B cell (primary cell): ENCODE data around the gene FSTL3. TPM values are rescaled to one million over a fixed set of nuclear protein-coding genes. Genes with fewer than 3 reads are reported as not detected.

Experiments used
- ATAC-seq: fragments of 200-7000 bp; cut with Tn5 transposase; one replicate; pipeline ENCODE4 v1.10.0; 2021; ENCODE audit warnings: low read depth, mild to moderate bottlenecking, moderate number of reproducible peaks, moderate library complexity
- CTCF ChIA-PET: fragments of 350-600 bp; sonication (Branson Sonifier 250); formaldehyde crosslinking; loops from one replicate; lab custom pipeline; 2021; ENCODE audit warnings: antibody characterized with exemption, inconsistent platforms; lab: Charles Lee
- POLR2A ChIA-PET: fragments of 350-600 bp; sonication (Branson Sonifier 250); formaldehyde crosslinking; loops from one replicate; lab custom pipeline; 2021; ENCODE audit warnings: antibody characterized with exemption; lab: Charles Lee
- DNase-seq: peaks from one replicate; pipeline ENCODE4 v3.0.0; 2013
- H2AFZ ChIP-seq: 2 replicates; pipeline ENCODE4 v1.6.1; 2012; ENCODE audit warnings: mild to moderate bottlenecking, low read depth, low read length; ENCODE audit not compliant: insufficient read depth, poor library complexity, severe bottlenecking
- H3K27ac ChIP-seq, 2 donors: 1 replicate in 1 of 2; 2 replicates in 1 of 2; pipeline ENCODE4 v1.5.1; 2012 to 2013; ENCODE audit warnings: low read length in 2 of 2, mild to moderate bottlenecking in 2 of 2, moderate library complexity in 1 of 2
- H3K27me3 ChIP-seq, 4 experiments: fragments of 200-600 bp in 1 of 4; sonication (generic) in 1 of 4; replicated peaks in 1 of 4; 1 replicate in 2 of 4; 2 replicates in 2 of 4; pipeline versions ENCODE4 v1.6.1 to v1.7.0; 2013 to 2016; ENCODE audit warnings: low read length in 3 of 4, mild to moderate bottlenecking in 2 of 4, mixed read lengths in 1 of 4, moderate library complexity in 1 of 4; ENCODE audit not compliant: insufficient read depth in 4 of 4, control insufficient read depth in 3 of 4; ENCODE audit errors: control extremely low read depth in 1 of 4
- H3K36me3 ChIP-seq, 2 experiments: replicated peaks in 1 of 2; 1 replicate in 1 of 2; 2 replicates in 1 of 2; pipeline versions ENCODE4 v1.6.1 to v1.7.1; 2013; ENCODE audit warnings: low read length in 1 of 2; ENCODE audit not compliant: insufficient read depth in 2 of 2, control insufficient read depth in 1 of 2; ENCODE audit errors: control extremely low read depth in 1 of 2, extremely low read depth in 1 of 2
- H3K4me1 ChIP-seq, 2 donors: fragments of 200-600 bp in 1 of 2; sonication (generic) in 1 of 2; 1 replicate in 1 of 2; 2 replicates in 1 of 2; pipeline versions ENCODE4 v1.5.1 to v1.6.1; 2013 to 2017; ENCODE audit warnings: low read length in 2 of 2; ENCODE audit not compliant: control insufficient read depth in 2 of 2, insufficient read depth in 2 of 2
- H3K4me2 ChIP-seq: replicated peaks from 2 replicates; pipeline ENCODE3; 2012; ENCODE audit warnings: mild to moderate bottlenecking, low read depth, low read length; ENCODE audit not compliant: poor library complexity, severe bottlenecking
- H3K4me3 ChIP-seq, 5 experiments: fragments of 200-600 bp in 1 of 5; sonication (generic) in 1 of 5; 1 replicate in 3 of 5; 2 replicates in 2 of 5; pipeline versions ENCODE4 v1.5.1 to v1.7.0; 2011 to 2016; ENCODE audit warnings: low read length in 4 of 5, mild to moderate bottlenecking in 4 of 5, low read depth in 2 of 5, control low read depth in 1 of 5, moderate library complexity in 1 of 5; ENCODE audit not compliant: insufficient read depth in 1 of 5; ENCODE audit errors: control extremely low read depth in 1 of 5, extremely low read depth in 1 of 5
- H3K79me2 ChIP-seq: fragments of 200-600 bp; sonication (generic); one replicate; pipeline ENCODE4 v1.6.0; 2016; ENCODE audit warnings: low read length; ENCODE audit not compliant: control insufficient read depth, insufficient read depth
- H3K9ac ChIP-seq: fragments of 200-600 bp; sonication (generic); 2 replicates; pipeline ENCODE4 v1.6.1; 2017; ENCODE audit warnings: mild to moderate bottlenecking, low read length, moderate library complexity
- H3K9me3 ChIP-seq, 3 donors: one replicate each; pipeline versions ENCODE4 v1.6.1 to v1.7.1; 2013; ENCODE audit warnings: low read length in 2 of 3; ENCODE audit not compliant: control insufficient read depth in 2 of 3, insufficient read depth in 1 of 3; ENCODE audit errors: control extremely low read depth in 1 of 3
- H4K20me1 ChIP-seq: 2 replicates; pipeline ENCODE4 v1.6.0; 2012; ENCODE audit warnings: mild to moderate bottlenecking, low read length; ENCODE audit not compliant: insufficient read depth, control insufficient read depth, poor library complexity, severe bottlenecking
- H3K27ac Mint-ChIP-seq: one replicate; pipeline ENCODE4 v1.8.0; 2021; ENCODE audit warnings: mixed read lengths
- H3K27me3 Mint-ChIP-seq: one replicate; pipeline ENCODE4 v1.8.0; 2021; ENCODE audit warnings: mixed read lengths
- H3K4me1 Mint-ChIP-seq: one replicate; pipeline ENCODE4 v1.8.0; 2021; ENCODE audit warnings: mixed read lengths
- H3K4me3 Mint-ChIP-seq: one replicate; pipeline ENCODE4 v1.8.0; 2021; ENCODE audit warnings: mixed read lengths
- H3K9me3 Mint-ChIP-seq: one replicate; pipeline ENCODE4 v1.8.0; 2022; ENCODE audit warnings: mixed read lengths; ENCODE audit not compliant: insufficient read depth
- EZH2 ChIP-seq: IDR thresholded peaks from 2 replicates; pipeline ENCODE4 v1.6.1; 2012; ENCODE audit warnings: borderline replicate concordance, low read depth, mild to moderate bottlenecking, moderate library complexity, low read length; ENCODE audit not compliant: insufficient read depth, poor library complexity, severe bottlenecking
- WGBS: methylation state at CpG from one replicate; pipeline ENCODE4 v1.1.5; 2013; ENCODE audit warnings: missing lambda C conversion rate; ENCODE audit not compliant: insufficient coverage; 5-methylcytosine and 5-hydroxymethylcytosine counted together
- intact Hi-C: fragments of 100-400 bp; cut with micrococcal nuclease; formaldehyde crosslinking; loops from one replicate; pipeline ENCODE4 v1.10.0; 2022
- polyA plus RNA-seq: library from polyadenylated mRNA; depleted of rRNA; stranded (reverse); fragments of >200 nt; gene quantifications from 2 replicates; pipeline ENCODE4 v1.2.3, GENCODE V29; 2012
- total RNA-seq, 2 donors: library from RNA; stranded (reverse); fragments of 120-200 nt in 1 of 2; gene quantifications; 1 replicate in 1 of 2; 2 replicates in 1 of 2; pipeline versions ENCODE4 v1.2.3 to v1.2.4, GENCODE V29; 2013 to 2022
- TF ChIP-seq, protein P1 (sequence below): fragments of 200-600 bp; IDR thresholded peaks from one replicate; pipeline ENCODE4 v1.8.0; 2022; ENCODE audit warnings: antibody characterized with exemption, mild to moderate bottlenecking

Gene FSTL3
- total and polyA plus RNA-seq, 2 donors (not counting 1 experiment from before 2014, with no cell fraction given): 2.6 to 5.8 TPM

DNA sequence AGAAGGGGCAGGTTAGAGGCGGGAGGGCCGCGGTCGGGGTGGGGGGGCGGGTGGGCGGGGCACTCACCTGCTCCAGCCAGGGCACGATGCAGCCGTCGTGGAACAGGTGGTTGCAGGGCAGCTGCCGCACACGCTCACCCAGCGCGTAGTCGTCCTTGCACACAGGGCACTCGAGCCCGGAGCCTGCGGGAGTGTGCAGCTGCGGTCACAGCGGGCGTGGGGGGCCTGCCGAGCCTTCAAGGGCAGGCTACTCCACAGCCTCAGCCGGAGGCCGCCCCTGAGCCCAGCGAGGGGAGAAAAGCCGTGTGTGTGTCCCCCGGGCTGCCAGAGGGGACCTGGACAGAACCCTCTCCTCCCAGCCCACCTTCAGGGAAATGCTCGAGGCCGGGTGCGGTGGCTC, 27.9 kb upstream of the FSTL3 start:
- Histone ChIP-seq H3K27ac (peak overlapping the region in 1 of 2 donors; percentile 23), H2AFZ (no peak overlapping the region), H3K27me3 (no peaks in the 10 kb centered on the region), H3K4me1 (no peaks in the 10 kb centered on the region), H3K36me3 (peaks cover 0 to 55% of the 10 kb centered on the region in 2 experiments), H3K79me2 (peaks cover 33% of the 10 kb centered on the region), H3K4me2 (no peak overlapping the region), H4K20me1 (peaks cover 89% of the 10 kb centered on the region), H3K9me3 (no peaks in the 10 kb centered on the region), H3K9ac (no peak overlapping the region), H3K4me3 (no peak overlapping the region)
- WGBS: 89% methylated on average over 23 of the region's 29 CpGs
- intact Hi-C loops: no loop called here
- no peaks in the 10 kb centered on the region for H3K27me3 Mint-ChIP-seq
- ATAC-seq (no peak), DNase-seq (no peak)
- peaks cover 9% of the 10 kb centered on the region for H3K4me1 Mint-ChIP-seq
- TF ChIP-seq, protein P1, sequence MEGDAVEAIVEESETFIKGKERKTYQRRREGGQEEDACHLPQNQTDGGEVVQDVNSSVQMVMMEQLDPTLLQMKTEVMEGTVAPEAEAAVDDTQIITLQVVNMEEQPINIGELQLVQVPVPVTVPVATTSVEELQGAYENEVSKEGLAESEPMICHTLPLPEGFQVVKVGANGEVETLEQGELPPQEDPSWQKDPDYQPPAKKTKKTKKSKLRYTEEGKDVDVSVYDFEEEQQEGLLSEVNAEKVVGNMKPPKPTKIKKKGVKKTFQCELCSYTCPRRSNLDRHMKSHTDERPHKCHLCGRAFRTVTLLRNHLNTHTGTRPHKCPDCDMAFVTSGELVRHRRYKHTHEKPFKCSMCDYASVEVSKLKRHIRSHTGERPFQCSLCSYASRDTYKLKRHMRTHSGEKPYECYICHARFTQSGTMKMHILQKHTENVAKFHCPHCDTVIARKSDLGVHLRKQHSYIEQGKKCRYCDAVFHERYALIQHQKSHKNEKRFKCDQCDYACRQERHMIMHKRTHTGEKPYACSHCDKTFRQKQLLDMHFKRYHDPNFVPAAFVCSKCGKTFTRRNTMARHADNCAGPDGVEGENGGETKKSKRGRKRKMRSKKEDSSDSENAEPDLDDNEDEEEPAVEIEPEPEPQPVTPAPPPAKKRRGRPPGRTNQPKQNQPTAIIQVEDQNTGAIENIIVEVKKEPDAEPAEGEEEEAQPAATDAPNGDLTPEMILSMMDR: no peak
- TF ChIP-seq EZH2: no peak
- no peak overlapping the region for H3K4me3 Mint-ChIP-seq
- no peaks in the 10 kb centered on the region for H3K9me3 Mint-ChIP-seq
- POLR2A ChIA-PET: interaction anchor here (0.6 to 1.3 kb wide), 2 partner anchors 12 to 15 kb away, joined by 3 to 6 read pairs; partner anchors contain the start of gene RNF126
- peak overlapping the region; percentile 88 for H3K27ac Mint-ChIP-seq
- CTCF ChIA-PET: interaction anchor here (1.3 kb wide), 1 partner anchor 12 kb away, joined by 6 read pairs; no protein-coding TSS in a partner anchor

GRCh38 chr19:648904-649801, 27.0 kb upstream of the FSTL3 start:
- no peak overlapping the region for H3K27ac ChIP-seq
- no peaks in the 10 kb centered on the region for H3K9me3 ChIP-seq
- DNase-seq (no peak), ATAC-seq (no peak)
- H3K79me2 ChIP-seq: peaks cover 41% of the 10 kb centered on the region
- no peak overlapping the region for H3K9ac ChIP-seq
- no peak overlapping the region for H3K4me3 ChIP-seq
- Mint-ChIP-seq H3K9me3 (no peaks in the 10 kb centered on the region), H3K27me3 (no peaks in the 10 kb centered on the region), H3K4me1 (peaks cover 8% of the 10 kb centered on the region), H3K4me3 (no peak overlapping the region), H3K27ac (no peak overlapping the region)
- ChIA-PET CTCF (no interaction called here), POLR2A (interaction anchor here (0.6 to 1.3 kb wide), 2 partner anchors 11 to 14 kb away, joined by 3 to 6 read pairs; partner anchors contain the start of gene RNF126)
- intact Hi-C loops: no loop called here
- no peak overlapping the region for H3K4me2 ChIP-seq
- no peaks in the 10 kb centered on the region for H3K4me1 ChIP-seq
- WGBS: 95% methylated on average over 46 of the region's 53 CpGs
- peaks cover 0 to 63% of the 10 kb centered on the region in 2 experiments for H3K36me3 ChIP-seq
- H4K20me1 ChIP-seq: peaks cover 92% of the 10 kb centered on the region
- H2AFZ ChIP-seq: no peak overlapping the region
- TF ChIP-seq, protein P1: no peak
- no peak for TF ChIP-seq EZH2
- no peaks in the 10 kb centered on the region for H3K27me3 ChIP-seq
